GM19467 (cell line): ENCODE measurements around the gene ITGA11.

Experiments
- ATAC-seq: cut with Tn5 transposase; IDR thresholded peaks from one replicate; pipeline ENCODE4 v1.9.1; 2021; ENCODE audit warnings: mild to moderate bottlenecking, moderate library complexity; ENCODE audit not compliant: unreplicated experiment

ITGA11 gene

GRCh38 chr15:68449389-68449788 lies 17.4 kb upstream of the ITGA11 start:
- no peak for ATAC-seq

- no peak for ATAC-seq
These were observed 16.2 kb upstream of the ITGA11 start for GRCh38 chr15:68447976-68448755.

GRCh38 chr15:68447209-68447608 lies 15.2 kb upstream of the ITGA11 start:
- ATAC-seq = no peak

- no peak for ATAC-seq
These were observed 13.4 kb upstream of the ITGA11 start for GRCh38 chr15:68445351-68445750.

GRCh38 chr15:68444336-68444735 lies 12.4 kb upstream of the ITGA11 start:
- no peak for ATAC-seq

GRCh38 chr15:68442903-68443302 lies 10.9 kb upstream of the ITGA11 start:
- no peak for ATAC-seq

- ATAC-seq = no peak
These were observed 10.1 kb upstream of the ITGA11 start for GRCh38 chr15:68442041-68442440.

GRCh38 chr15:68441045-68441743 lies 9.2 kb upstream of the ITGA11 start:
- ATAC-seq = no peak

GRCh38 chr15:68440136-68440535 lies 8.2 kb upstream of the ITGA11 start:
- ATAC-seq = no peak

- ATAC-seq = no peak
These were observed 7.5 kb upstream of the ITGA11 start for GRCh38 chr15:68439506-68439905.

GRCh38 chr15:68436680-68437079 lies 4.7 kb upstream of the ITGA11 start:
- no peak for ATAC-seq

GRCh38 chr15:68435966-68436365 lies 4.0 kb upstream of the ITGA11 start:
- ATAC-seq = no peak

- no peak for ATAC-seq
These were observed 2.1 kb upstream of the ITGA11 start for GRCh38 chr15:68434021-68434420.

GRCh38 chr15:68433551-68433950 lies 1.6 kb upstream of the ITGA11 start:
- no peak for ATAC-seq

- ATAC-seq = no peak
These were observed 590 bp upstream of the ITGA11 start for GRCh38 chr15:68432441-68433064.

- ATAC-seq = no peak
These were observed 749 bp downstream of the ITGA11 start for GRCh38 chr15:68431037-68431791.

- ATAC-seq = no peak
These were observed 1.4 kb downstream of the ITGA11 start for GRCh38 chr15:68430471-68431036.

- no peak for ATAC-seq
These were observed 2.1 kb downstream of the ITGA11 start for GRCh38 chr15:68429691-68430470.

GRCh38 chr15:68428431-68428940 lies 3.5 kb downstream of the ITGA11 start:
- ATAC-seq = no peak

- no peak for ATAC-seq
These were observed 4.0 kb downstream of the ITGA11 start for GRCh38 chr15:68427963-68428362.
